ENCODE results near the gene NF1. TPM values are rescaled to one million over a fixed set of nuclear protein-coding genes. Genes with fewer than 3 reads are reported as not detected.

The NF1 gene
- total and polyA plus RNA-seq, 7 donors = 4.8 to 83.8 (median 40.7) TPM

Small RNA genes lying within 50 kb of the gene (small RNA-seq; reads per million reads assigned to genes)
- gene MIR4733 = 0 reads per million in 3 donors

Other genes with a start within 250 kb of the NF1 start
- gene TEFM, start 188.7 kb upstream of the NF1 start, total RNA-seq = 10 to 100 TPM in 2 of 4 donors, 1 to 10 TPM in 2; 6.9 to 12.3 (median 10.7) TPM
- gene TEFM, start 188.7 kb upstream of the NF1 start, polyA plus RNA-seq = 10 to 100 TPM; 13.2 to 18.7 (median 14.3) TPM
- gene ADAP2, start 173.0 kb upstream of the NF1 start, total RNA-seq = 10 to 100 TPM; 11.8 to 20.8 (median 18.4) TPM
- gene ADAP2, start 173.0 kb upstream of the NF1 start, polyA plus RNA-seq = 10 to 100 TPM in 1 of 3 donors, 1 to 10 TPM in 2; 9.0 to 15.0 (median 9.9) TPM
- gene RNF135, start 123.9 kb upstream of the NF1 start, total RNA-seq = 10 to 100 TPM; 17.9 to 25.3 (median 18.8) TPM
- gene RNF135, start 123.9 kb upstream of the NF1 start, polyA plus RNA-seq = 10 to 100 TPM; 13.0 to 28.2 (median 26.1) TPM
- 1 to 10 TPM in 1 of 4 donors, under 1 TPM in 1, not detected in 2; 0.71 to 3.0 TPM for gene OMG, start 202.3 kb downstream of the NF1 start, total RNA-seq
- 1 to 10 TPM in 1 of 3 donors, under 1 TPM in 1, not detected in 1; 0.64 to 5.4 TPM for gene OMG, start 202.3 kb downstream of the NF1 start, polyA plus RNA-seq
- gene EVI2B, start 219.1 kb downstream of the NF1 start, total RNA-seq = 10 to 100 TPM in 2 of 4 donors, 1 to 10 TPM in 2; 6.9 to 17.5 (median 12.9) TPM
- gene EVI2B, start 219.1 kb downstream of the NF1 start, polyA plus RNA-seq = 10 to 100 TPM; 10.8 to 30.8 (median 15.5) TPM
- 1 to 10 TPM; 6.9 to 9.3 (median 7.6) TPM for gene EVI2A, start 226.6 kb downstream of the NF1 start, total RNA-seq
- 10 to 100 TPM in 2 of 3 donors, 1 to 10 TPM in 1; 9.0 to 23.0 (median 10.2) TPM for gene EVI2A, start 226.6 kb downstream of the NF1 start, polyA plus RNA-seq

All from sigmoid colon (tissue), 7 donors.